ENCODE measurements around the gene KLK7.
"Not testable (repeated sequence)": the region's sequence is repeated elsewhere in the genome, so short reads cannot be mapped to it uniquely, and the experiment has no call there.

KLK7 gene

DNA sequence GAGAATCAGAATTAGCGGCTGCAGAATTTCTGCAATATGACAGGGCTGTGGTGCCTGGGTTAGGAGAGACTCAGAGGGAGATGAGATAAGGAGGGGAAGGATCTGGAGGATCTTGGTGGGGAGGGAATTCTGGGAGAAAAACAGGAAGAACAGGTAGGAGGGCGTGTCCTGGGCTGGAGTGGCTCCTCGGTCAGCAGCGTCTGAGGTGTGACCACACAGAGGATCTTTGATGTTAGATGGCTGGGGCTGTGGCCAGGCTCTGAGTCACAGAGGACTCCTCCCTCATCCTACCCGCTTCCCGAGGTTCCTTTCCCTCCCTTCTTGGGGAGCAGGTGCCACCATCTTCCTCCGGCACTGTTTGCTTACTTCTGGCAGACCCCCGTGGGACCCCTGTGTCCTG is 8.0 kb downstream of the KLK7 start:
- DNase-seq (ENCODE audit: low read depth): no peak

DNA sequence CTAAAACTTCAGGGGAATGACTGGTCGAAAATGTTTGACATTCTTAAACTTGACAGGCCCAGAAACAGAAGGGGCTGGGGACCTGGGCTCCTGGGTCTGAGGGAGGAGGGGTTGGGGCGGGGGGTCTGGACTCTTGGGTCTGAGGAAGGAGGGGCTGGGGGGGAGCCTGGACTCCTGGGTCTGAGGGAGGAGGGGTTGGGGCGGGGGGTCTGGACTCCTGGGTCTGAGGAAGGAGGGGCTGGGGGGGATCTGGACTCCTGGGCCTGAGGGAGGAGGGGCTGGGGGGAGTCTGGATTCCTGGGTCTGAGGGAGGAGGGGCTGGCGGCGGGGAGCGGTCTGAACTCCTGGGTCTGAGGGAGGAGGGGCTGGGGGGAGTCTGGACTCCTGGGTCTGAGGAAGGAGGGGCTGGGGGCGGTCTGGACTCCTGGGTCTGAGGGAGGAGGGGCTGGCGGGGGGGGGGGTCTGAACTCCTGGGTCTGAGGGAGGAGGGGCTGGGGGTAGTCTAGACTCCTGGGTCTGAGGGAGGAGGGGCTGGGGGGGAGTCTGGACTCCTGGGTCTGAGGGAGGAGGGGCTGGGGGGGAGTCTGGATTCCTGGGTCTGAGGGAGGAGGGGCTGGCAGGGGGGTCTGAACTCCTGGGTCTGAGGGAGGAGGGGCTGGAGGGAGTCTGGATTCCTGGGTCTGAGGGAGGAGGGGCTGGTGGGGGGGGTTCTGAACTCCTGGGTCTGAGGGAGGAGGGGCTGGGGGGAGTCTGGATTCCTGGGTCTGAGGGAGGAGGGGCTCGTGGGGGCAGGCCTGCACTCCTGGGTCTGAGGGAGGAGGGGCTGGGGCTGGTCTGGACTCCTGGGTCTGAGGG is 8.8 kb downstream of the KLK7 start:
- DNase-seq (ENCODE audit: low read depth): no peak

DNA sequence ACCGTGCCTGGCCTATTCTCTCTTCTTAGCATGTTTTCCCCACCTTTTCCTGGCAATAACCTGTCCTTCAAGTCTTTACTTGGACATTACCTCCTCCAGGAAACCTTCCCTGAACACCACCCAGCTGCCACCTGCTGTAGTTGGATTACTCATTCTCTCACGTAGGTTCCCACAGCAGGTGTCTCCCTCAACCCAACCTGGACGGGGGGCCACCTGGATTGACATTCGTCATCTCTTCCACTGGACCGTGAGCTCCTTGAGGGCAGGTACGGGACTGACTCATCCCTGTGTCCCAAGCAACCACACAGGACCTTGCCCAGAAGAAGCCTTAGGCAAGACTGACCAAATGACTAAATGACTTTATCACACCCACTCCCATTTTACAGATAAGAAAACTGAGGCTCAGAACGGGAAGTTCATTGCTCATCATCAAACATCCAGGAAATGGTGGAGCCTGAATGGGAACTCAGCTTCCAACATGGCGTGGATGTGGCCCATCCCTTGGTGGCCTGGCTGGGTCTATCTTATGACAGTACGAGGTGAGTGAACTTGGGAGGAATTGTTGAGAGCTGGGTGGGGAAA is 10.8 kb downstream of the KLK7 start:
- no peak for DNase-seq (ENCODE audit: low read depth)

DNA sequence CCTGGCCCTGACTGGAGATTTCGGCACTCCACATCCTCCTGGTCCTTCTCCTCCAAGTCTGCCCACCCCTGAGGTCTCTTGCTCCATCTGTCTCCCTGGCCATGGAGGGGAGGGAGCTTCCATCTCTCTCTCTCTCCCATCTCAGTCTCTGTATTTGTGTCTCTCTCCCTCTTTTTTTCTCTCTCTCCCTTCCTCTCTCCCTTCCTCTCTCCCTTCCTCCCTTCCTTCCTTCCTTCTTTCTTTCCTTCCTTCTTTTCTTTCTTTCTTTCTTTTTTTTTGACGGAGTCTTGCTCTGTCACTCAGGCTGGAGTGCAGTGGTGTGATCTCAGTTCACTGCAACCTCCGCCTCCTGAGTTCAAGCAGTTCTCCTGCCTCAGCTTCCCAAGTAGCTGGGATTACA is 13.9 kb downstream of the KLK7 start:
- not testable (repeated sequence) for DNase-seq (ENCODE audit: low read depth)

DNA sequence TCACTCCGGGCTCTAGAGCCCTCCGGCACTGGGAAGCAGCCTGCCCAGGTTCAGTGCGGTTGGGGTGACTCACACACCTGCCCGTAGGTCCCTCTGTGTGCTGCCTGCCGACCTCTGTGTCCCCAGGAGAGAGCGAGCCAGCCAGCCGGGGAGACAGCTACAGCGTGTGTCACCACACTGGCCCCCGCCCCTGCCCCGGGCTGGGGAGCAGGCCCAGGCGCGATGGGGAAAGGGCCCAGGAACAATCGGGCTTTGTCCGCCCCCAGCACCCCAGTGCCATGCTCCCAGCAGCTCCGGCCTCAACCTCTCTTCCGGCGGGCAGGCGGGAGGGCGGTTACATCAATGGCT is 14.3 kb downstream of the KLK7 start, which contains the start of gene KLK6:
KLK6 (minus strand) TSS at position 179 of the 348 bp plus-strand sequence. CDS start 1,487 bp downstream, outside the sequence.
- no peak for DNase-seq (ENCODE audit: low read depth)

- DNase-seq (ENCODE audit: low read depth): no peak
Observed at GRCh38 chr19:50968716-50969412, 14.9 kb downstream of the KLK7 start.

DNA sequence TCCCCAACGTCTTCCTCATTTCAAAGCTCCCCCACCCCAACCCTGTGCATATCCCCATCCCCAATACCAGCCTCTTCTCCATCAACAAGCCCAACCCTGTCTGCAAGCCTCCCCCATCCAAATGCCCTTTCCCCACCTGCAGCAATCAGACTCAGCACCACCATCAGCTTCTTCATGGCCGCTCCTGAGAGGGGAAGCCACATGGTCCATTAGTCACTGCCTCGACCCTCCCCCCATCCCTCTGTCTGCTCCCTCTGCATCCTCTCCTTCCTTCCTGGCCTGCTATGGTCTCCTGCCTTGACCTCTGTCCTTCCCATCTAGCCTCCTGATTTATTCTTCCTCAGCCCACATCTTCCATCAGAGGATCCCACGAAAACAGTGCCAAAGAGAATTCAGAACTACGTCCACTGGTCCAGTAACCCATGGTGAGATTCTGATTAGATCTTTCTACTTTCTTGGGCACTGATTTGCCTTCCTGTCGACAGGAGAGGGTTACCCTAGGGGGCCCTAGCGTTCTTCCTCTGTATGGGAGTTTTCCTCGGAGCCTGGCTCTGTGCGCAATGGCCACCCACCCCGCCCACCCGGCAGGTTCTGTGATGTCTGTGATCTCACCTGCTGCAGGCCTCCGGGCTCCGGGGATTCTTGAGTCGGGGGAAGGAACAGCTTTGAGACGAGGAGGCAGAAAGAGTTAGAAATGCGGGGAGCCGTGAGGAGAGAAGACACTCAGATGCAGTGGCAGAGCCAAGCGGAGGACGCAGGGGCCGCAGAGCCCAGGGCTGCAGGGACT is 15.6 kb downstream of the KLK7 start:
- DNase-seq (ENCODE audit: low read depth): no peak

DNA sequence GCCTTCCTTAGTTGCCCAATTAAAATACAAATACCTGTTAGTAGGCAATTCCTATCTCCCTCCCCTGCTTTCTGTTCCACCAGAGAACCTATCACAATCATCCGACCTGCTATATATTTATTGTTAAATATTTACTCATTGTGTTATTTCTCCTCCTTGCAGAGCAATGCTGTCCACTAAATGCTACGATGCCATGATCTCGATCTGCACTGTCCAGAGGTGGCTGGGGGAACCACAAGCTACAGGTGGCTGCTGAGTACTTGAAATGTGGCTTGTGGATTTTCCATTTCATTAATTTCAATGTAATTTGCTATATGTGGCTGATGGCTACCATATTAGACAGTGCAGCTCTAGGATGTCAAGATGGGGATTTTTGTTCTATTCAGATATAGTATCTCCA is 19.5 kb downstream of the KLK7 start:
- DNase-seq (ENCODE audit: low read depth): no peak

- DNase-seq (ENCODE audit: low read depth): no peak
Observed at GRCh38 chr19:50963381-50963780, 20.3 kb downstream of the KLK7 start.

DNA sequence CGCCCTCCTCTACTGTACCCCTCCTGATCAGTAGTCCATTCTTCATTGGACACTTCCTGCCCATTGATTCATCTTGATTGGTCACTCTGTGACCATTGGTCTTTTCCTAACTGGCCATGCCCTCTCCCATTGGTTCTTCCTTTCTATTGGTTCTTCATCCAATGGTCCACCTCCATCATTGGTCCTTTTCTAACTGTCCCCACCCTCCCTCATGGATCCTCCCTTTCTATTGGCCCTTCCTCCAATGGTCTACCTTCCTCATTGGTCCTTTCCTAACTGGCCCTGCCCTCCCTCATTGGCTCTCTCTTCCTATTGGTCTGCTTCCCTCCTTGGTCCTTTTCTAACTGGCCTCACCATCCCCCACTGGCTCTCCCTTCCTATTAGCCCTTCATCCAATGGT is 21.5 kb downstream of the KLK7 start:
- DNase-seq (ENCODE audit: low read depth): no peak

GRCh38 chr19:50959731-50960500 is 23.8 kb downstream of the KLK7 start:
- DNase-seq (ENCODE audit: low read depth): no peak

- DNase-seq (ENCODE audit: low read depth): no peak
Observed at GRCh38 chr19:50957587-50957986, 26.1 kb downstream of the KLK7 start.

- no peak for DNase-seq (ENCODE audit: low read depth)
Observed at GRCh38 chr19:50952910-50953309, 30.8 kb downstream of the KLK7 start, which contains the start of gene KLK5. TSS of gene KLK5 (minus strand) at chr19:50953038. CDS start at chr19:50952657, 381 bp downstream.

DNA sequence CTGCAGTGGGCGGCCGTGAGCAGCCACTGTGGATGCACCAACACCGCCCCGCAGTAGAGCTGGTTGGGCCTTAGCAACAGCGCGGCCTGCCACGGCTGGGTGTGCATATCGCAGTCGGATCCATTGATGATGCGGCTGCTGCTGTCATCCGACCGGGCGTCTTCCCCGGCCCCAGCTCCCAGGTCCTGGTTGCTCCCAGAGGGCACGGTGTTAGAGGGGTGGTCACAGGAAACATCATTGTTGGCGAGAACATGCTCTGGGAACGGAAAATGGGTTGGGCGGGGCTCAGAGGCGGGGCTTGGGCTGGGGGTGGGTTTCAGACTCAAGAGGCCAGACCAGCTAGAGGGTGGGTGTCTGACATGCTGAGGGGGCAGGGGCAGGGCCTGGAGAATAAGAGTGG is 33.9 kb downstream of the KLK7 start:
- no peak for DNase-seq (ENCODE audit: low read depth)

- DNase-seq (ENCODE audit: low read depth): no peak
Observed at GRCh38 chr19:50947123-50947522, 36.6 kb downstream of the KLK7 start.

GRCh38 chr19:50944795-50945194 is 38.9 kb downstream of the KLK7 start:
- no peak for DNase-seq (ENCODE audit: low read depth)

- DNase-seq (ENCODE audit: low read depth): no peak
Observed at GRCh38 chr19:50943074-50943828, 40.5 kb downstream of the KLK7 start.

DNA sequence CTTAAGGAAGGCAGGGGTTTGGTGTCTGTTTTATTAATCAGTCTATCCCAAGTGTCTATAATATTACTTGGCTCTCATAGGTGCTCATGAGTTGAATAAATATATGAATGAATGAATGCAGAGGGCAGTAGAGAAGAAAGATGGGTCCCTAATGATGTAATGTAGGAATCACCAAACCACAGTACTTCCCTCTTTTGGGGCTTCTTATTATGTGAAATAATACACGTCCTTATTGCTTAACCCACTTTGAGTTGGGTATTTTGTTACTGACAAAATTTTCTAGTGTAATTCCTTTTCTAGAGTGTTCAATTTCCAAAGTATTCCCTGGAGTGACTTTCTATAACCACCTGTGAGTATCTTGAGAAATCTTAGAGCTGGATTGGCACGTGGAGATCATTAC is 44.1 kb downstream of the KLK7 start:
- DNase-seq (ENCODE audit: low read depth): no peak

- DNase-seq (ENCODE audit: low read depth): no peak
Observed at GRCh38 chr19:50933640-50934039, 50.1 kb downstream of the KLK7 start.

GRCh38 chr19:50932690-50933083 is 51.0 kb downstream of the KLK7 start:
- no peak for DNase-seq (ENCODE audit: low read depth)
